H1 (cell line): ENCODE measurements around the gene CDK5R1.

Experiments
- EP300 ChIP-seq, 2 experiments: IDR thresholded peaks; 1 replicate in 1 of 2; 2 replicates in 1 of 2; pipeline ENCODE4 v1.6.1; 2011 to 2012; ENCODE audit warnings: low read depth in 2 of 2, low read length in 2 of 2, mild to moderate bottlenecking in 2 of 2, borderline replicate concordance in 1 of 2, inconsistent platforms in 1 of 2, moderate library complexity in 1 of 2
- EZH2 ChIP-seq: fragments of 200-600 bp; sonication (generic); IDR thresholded peaks from 2 replicates; pipeline ENCODE4 v1.7.1; 2012; ENCODE audit warnings: low read depth, mild to moderate bottlenecking, moderate library complexity, low read length, inconsistent platforms; ENCODE audit not compliant: severe bottlenecking
- POLR2A ChIP-seq, 2 experiments: IDR thresholded peaks; 1 replicate in 1 of 2; 2 replicates in 1 of 2; pipeline ENCODE4 v1.6.1; 2011; ENCODE audit warnings: low read depth in 2 of 2, low read length in 2 of 2, mild to moderate bottlenecking in 2 of 2; ENCODE audit errors: control extremely low read depth in 1 of 2
- POLR2AphosphoS5 ChIP-seq: IDR thresholded peaks from 2 replicates; pipeline ENCODE4 v1.6.1; 2011; ENCODE audit warnings: low read depth, low read length
- RAD21 ChIP-seq, 2 experiments: IDR thresholded peaks in 1 of 2; conservative IDR thresholded peaks in 1 of 2; 2 replicates each; pipeline ENCODE4 v1.6.1; 2011; ENCODE audit warnings: low read depth in 2 of 2, low read length in 2 of 2, improper control_type of control experiment in 1 of 2, inconsistent platforms in 1 of 2, mild to moderate bottlenecking in 1 of 2, moderate library complexity in 1 of 2
- RFX5 ChIP-seq: IDR thresholded peaks from 2 replicates; pipeline ENCODE4 v1.6.1; 2011; ENCODE audit warnings: low read depth, low read length, improper control_type of control experiment, borderline replicate concordance
- SAP30 ChIP-seq: fragments of 300-600 bp; sonication (generic); IDR thresholded peaks from 2 replicates; pipeline ENCODE4 v1.7.1; 2012; ENCODE audit warnings: low read length, moderate library complexity, mild to moderate bottlenecking, inconsistent platforms; ENCODE audit not compliant: insufficient read depth, insufficient replicate concordance
- SIN3A ChIP-seq, 2 experiments: IDR thresholded peaks in 1 of 2; conservative IDR thresholded peaks in 1 of 2; 2 replicates each; pipeline ENCODE4 v1.6.1; 2011 to 2012; ENCODE audit warnings: low read length in 2 of 2, improper control_type of control experiment in 1 of 2, low read depth in 1 of 2, mild to moderate bottlenecking in 1 of 2
- ZNF274 ChIP-seq: IDR thresholded peaks from 2 replicates; pipeline ENCODE4 v1.7.0; 2012; ENCODE audit warnings: low read length, borderline replicate concordance; ENCODE audit errors: extremely low read depth
- TF ChIP-seq, protein P1 (sequence below), 3 experiments: IDR thresholded peaks; 1 replicate in 2 of 3; 2 replicates in 1 of 3; pipeline versions ENCODE4 v1.5.1 to v1.6.1; 2011; ENCODE audit warnings: low read length in 3 of 3, mild to moderate bottlenecking in 3 of 3, inconsistent platforms in 2 of 3, low read depth in 1 of 3, moderate library complexity in 1 of 3; ENCODE audit not compliant: insufficient read depth in 1 of 3; ENCODE audit errors: control extremely low read depth in 1 of 3
- TF ChIP-seq, protein P2 (sequence below): IDR thresholded peaks from 2 replicates; pipeline ENCODE4 v1.6.1; 2012; ENCODE audit warnings: inconsistent platforms

DNA sequence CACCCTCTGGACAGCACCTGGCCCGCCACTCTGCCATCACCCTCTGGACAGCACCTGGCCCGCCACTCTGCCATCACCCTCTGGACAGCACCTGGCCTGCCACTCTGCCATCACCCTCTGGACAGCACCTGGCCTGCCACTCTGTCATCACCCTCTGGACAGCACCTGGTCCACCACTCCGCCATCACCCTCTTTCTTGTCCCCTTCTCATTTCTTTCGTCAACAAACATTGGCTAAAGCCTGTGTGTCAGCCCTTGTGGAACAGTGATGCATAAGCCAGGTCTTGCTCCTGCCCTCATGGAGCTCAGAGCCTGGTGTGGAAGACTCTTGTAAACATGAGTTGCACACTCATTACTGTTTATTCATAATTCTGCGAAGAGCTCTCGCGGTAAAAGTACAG is 31.2 kb downstream of the CDK5R1 start:
- TF ChIP-seq EZH2 (no peak), POLR2AphosphoS5 (no peak), SAP30 (no peak), SIN3A (conservative IDR thresholded peaks at IDR 0.05 in 1 of 2, IDR thresholded peaks at IDR 0.05 in 1 of 2; ENCODE audit: low read depth in 1 of 2, low read length in 2 of 2) (no peak), RAD21 (IDR thresholded peaks at IDR 0.05 in 1 of 2, conservative IDR thresholded peaks at IDR 0.05 in 1 of 2; ENCODE audit: low read depth in 2 of 2, low read length in 2 of 2) (no peak), RFX5 (no peak), ZNF274 (no peak), POLR2A (IDR thresholded peaks at IDR 0.05; ENCODE audit: control extremely low read depth in 1 of 2, low read depth in 2 of 2, low read length in 2 of 2) (no peak), EP300 (IDR thresholded peaks at IDR 0.05; ENCODE audit: borderline replicate concordance in 1 of 2, low read depth in 2 of 2, low read length in 2 of 2) (no peak)
- TF ChIP-seq, protein P1, sequence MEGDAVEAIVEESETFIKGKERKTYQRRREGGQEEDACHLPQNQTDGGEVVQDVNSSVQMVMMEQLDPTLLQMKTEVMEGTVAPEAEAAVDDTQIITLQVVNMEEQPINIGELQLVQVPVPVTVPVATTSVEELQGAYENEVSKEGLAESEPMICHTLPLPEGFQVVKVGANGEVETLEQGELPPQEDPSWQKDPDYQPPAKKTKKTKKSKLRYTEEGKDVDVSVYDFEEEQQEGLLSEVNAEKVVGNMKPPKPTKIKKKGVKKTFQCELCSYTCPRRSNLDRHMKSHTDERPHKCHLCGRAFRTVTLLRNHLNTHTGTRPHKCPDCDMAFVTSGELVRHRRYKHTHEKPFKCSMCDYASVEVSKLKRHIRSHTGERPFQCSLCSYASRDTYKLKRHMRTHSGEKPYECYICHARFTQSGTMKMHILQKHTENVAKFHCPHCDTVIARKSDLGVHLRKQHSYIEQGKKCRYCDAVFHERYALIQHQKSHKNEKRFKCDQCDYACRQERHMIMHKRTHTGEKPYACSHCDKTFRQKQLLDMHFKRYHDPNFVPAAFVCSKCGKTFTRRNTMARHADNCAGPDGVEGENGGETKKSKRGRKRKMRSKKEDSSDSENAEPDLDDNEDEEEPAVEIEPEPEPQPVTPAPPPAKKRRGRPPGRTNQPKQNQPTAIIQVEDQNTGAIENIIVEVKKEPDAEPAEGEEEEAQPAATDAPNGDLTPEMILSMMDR (IDR thresholded peaks at IDR 0.05; ENCODE audit: control extremely low read depth in 1 of 3, insufficient read depth in 1 of 3, low read depth in 1 of 3, low read length in 3 of 3), result no peak
- TF ChIP-seq, protein P2, sequence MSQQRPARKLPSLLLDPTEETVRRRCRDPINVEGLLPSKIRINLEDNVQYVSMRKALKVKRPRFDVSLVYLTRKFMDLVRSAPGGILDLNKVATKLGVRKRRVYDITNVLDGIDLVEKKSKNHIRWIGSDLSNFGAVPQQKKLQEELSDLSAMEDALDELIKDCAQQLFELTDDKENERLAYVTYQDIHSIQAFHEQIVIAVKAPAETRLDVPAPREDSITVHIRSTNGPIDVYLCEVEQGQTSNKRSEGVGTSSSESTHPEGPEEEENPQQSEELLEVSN, result no peak
